Esophagus muscularis mucosa (tissue), 4 donors: ENCODE results near the gene CHAD. TPM values are rescaled to one million over a fixed set of nuclear protein-coding genes. Genes with fewer than 3 reads are reported as not detected.

ENCODE experiments used
- DNase-seq: peaks from one replicate; pipeline ENCODE4 v3.0.0-alpha.2; 2017; ENCODE audit errors: extremely low spot score
- H3K27ac ChIP-seq, 4 donors: fragments of 200-600 bp; sonication (generic); replicated peaks in 1 of 4; 1 replicate in 3 of 4; 2 replicates in 1 of 4; pipeline ENCODE4 v1.5.1; 2016 to 2019; ENCODE audit warnings: mild to moderate bottlenecking in 1 of 4
- H3K27me3 ChIP-seq, 4 donors: fragments of 200-600 bp; sonication (generic); one replicate each; pipeline versions ENCODE4 v1.5.1 to v1.6.0; 2016 to 2019
- H3K36me3 ChIP-seq, 4 donors: fragments of 200-600 bp; sonication (generic); one replicate each; pipeline ENCODE4 v1.5.1; 2016 to 2019
- H3K4me1 ChIP-seq, 4 donors: fragments of 200-600 bp; sonication (generic); one replicate each; pipeline ENCODE4 v1.5.1; 2016 to 2019
- H3K4me3 ChIP-seq, 4 donors: fragments of 200-600 bp; sonication (generic); 1 replicate in 2 of 4; 2 replicates in 2 of 4; pipeline ENCODE4 v1.5.1; 2016 to 2019; ENCODE audit warnings: mild to moderate bottlenecking in 4 of 4, moderate library complexity in 1 of 4
- H3K9me3 ChIP-seq, 4 donors: fragments of 200-600 bp; sonication (generic); 1 replicate in 3 of 4; 2 replicates in 1 of 4; pipeline ENCODE4 v1.5.1; 2016 to 2019
- EP300 ChIP-seq: sonication (generic); formaldehyde crosslinking; IDR thresholded peaks from one replicate; pipeline ENCODE4 v1.6.1; 2017; ENCODE audit warnings: antibody characterized with exemption
- POLR2A ChIP-seq: fragments of 450-650 bp; IDR thresholded peaks from one replicate; pipeline ENCODE4 v1.6.1; 2017; ENCODE audit warnings: antibody characterized with exemption, moderate library complexity, mild to moderate bottlenecking, low read depth
- POLR2AphosphoS5 ChIP-seq, 2 donors: sonication (generic); formaldehyde crosslinking; IDR thresholded peaks; one replicate each; pipeline ENCODE4 v1.6.1; 2017; ENCODE audit warnings: antibody characterized with exemption in 2 of 2
- WGBS: methylation state at CpG from one replicate; pipeline ENCODE4 v1.1.5; 2018; 5-methylcytosine and 5-hydroxymethylcytosine counted together
- intact Hi-C: fragments of 100-400 bp; cut with DNase I; formaldehyde crosslinking; loops from one replicate; pipeline ENCODE4 v1.15.1; 2023
- total RNA-seq, 4 donors: library from RNA; depleted of rRNA; stranded (reverse); fragments of >200 nt; gene quantifications; one replicate each; pipeline versions ENCODE4 v1.1.0 to v1.2.1, GENCODE V29; 2016
- TF ChIP-seq, protein P1 (sequence below), 3 experiments: fragments of 200-600 bp in 2 of 3; fragments of 450-650 bp in 1 of 3; sonication (generic) in 2 of 3; IDR thresholded peaks; one replicate each; pipeline ENCODE4 v1.5.1; 2017 to 2019; ENCODE audit warnings: antibody characterized with exemption in 3 of 3, mild to moderate bottlenecking in 2 of 3, moderate library complexity in 1 of 3

Gene CHAD
- total RNA-seq, 4 donors from 2014 or later = not detected

DNA sequence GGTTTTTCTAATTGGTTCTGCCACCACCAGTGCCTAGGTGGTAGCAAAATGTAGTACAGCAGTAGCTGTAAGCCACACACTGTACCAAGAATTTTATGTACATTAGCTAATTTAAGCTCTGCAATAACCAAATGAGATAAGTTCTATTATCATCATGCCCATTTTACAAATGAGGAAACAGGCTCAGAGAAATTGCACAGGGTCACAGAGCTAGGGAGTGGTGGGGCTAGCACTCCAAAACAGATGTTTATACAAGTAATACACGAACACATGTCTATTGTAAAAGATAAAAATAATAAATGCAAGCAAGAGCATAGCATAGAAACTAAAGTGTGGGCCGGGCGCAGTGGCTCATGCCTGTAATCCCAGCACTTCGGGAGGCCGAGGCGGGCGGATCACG, 23.5 kb upstream of the CHAD start:
- TF ChIP-seq EP300 (no peak), POLR2A (no peak), POLR2AphosphoS5 (IDR thresholded peaks at IDR 0.05) (no peak)
- TF ChIP-seq, protein P1, sequence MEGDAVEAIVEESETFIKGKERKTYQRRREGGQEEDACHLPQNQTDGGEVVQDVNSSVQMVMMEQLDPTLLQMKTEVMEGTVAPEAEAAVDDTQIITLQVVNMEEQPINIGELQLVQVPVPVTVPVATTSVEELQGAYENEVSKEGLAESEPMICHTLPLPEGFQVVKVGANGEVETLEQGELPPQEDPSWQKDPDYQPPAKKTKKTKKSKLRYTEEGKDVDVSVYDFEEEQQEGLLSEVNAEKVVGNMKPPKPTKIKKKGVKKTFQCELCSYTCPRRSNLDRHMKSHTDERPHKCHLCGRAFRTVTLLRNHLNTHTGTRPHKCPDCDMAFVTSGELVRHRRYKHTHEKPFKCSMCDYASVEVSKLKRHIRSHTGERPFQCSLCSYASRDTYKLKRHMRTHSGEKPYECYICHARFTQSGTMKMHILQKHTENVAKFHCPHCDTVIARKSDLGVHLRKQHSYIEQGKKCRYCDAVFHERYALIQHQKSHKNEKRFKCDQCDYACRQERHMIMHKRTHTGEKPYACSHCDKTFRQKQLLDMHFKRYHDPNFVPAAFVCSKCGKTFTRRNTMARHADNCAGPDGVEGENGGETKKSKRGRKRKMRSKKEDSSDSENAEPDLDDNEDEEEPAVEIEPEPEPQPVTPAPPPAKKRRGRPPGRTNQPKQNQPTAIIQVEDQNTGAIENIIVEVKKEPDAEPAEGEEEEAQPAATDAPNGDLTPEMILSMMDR (IDR thresholded peaks at IDR 0.05) = no peak
- Histone ChIP-seq H3K4me3 (no peak overlapping the region), H3K4me1 (no peaks in the 10 kb centered on the region), H3K27me3 (no peaks in the 10 kb centered on the region), H3K9me3 (no peaks in the 10 kb centered on the region), H3K36me3 (peaks cover 0 to 9% (median 3%) of the 10 kb centered on the region in 4 donors), H3K27ac (no peak overlapping the region)
- intact Hi-C loops = no loop called here
- DNase-seq = no peak
- 90% methylated on average over 8 of the region's 8 CpGs for WGBS

DNA sequence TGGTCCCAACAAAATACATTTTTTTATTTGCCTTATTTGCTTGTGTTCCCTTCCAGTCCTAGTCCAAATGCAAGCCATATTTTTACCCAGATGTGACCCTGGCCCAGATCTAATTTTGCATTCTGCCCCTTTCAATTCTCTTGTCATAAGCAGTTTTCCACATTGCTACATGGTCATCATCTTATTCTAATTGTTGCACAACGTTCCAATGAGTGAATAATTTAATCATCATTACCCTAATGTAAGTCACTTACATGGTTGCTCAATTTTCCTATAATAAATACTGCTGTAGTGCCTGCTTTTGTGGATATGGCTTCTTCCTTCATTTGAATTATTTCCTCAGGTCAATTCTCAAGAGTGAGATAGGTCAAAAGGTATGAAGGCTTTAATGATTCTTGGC, 22.8 kb upstream of the CHAD start:
- 69% methylated on average over 1 of the region's 1 CpG for WGBS
- Histone ChIP-seq H3K27me3 (no peaks in the 10 kb centered on the region), H3K27ac (no peak overlapping the region), H3K4me1 (no peaks in the 10 kb centered on the region), H3K4me3 (no peak overlapping the region), H3K36me3 (peaks cover 0 to 15% (median 9%) of the 10 kb centered on the region in 4 donors), H3K9me3 (no peaks in the 10 kb centered on the region)
- intact Hi-C loops = no loop called here
- TF ChIP-seq, protein P1 (IDR thresholded peaks at IDR 0.05) = no peak
- TF ChIP-seq POLR2AphosphoS5 (IDR thresholded peaks at IDR 0.05) (no peak), POLR2A (no peak), EP300 (no peak)
- DNase-seq = no peak

DNA sequence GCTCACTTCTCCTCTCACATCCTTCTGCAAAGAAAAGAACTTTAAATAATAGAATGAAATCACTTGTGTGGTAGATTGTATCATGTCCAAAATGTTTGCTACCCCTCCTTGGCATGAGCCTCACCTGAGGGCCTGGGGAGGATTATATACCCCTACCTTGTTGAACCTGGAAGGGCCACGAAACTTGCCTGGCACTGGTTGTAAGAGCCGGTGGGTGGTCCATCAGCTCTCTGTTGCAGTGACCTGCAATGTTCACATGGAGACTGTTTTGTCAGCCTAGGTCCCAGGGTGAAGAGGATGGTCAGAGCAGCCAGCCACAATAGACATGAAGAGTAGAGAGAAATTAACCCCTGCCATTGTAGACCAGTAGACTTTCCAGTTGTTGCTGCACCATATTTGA, 20.2 kb upstream of the CHAD start:
- Histone ChIP-seq H3K27ac (no peak overlapping the region), H3K27me3 (no peaks in the 10 kb centered on the region), H3K4me3 (no peak overlapping the region), H3K9me3 (no peaks in the 10 kb centered on the region), H3K4me1 (no peaks in the 10 kb centered on the region), H3K36me3 (peaks cover 12 to 41% (median 33%) of the 10 kb centered on the region in 4 donors)
- DNase-seq = no peak
- 93% methylated on average over 2 of the region's 2 CpGs for WGBS
- TF ChIP-seq, protein P1 (IDR thresholded peaks at IDR 0.05) = no peak
- TF ChIP-seq POLR2AphosphoS5 (IDR thresholded peaks at IDR 0.05) (no peak), EP300 (no peak), POLR2A (no peak)
- intact Hi-C loops = loop anchor here (10.0 kb wide), 1 partner anchor 356 kb away; no protein-coding TSS in a partner anchor

DNA sequence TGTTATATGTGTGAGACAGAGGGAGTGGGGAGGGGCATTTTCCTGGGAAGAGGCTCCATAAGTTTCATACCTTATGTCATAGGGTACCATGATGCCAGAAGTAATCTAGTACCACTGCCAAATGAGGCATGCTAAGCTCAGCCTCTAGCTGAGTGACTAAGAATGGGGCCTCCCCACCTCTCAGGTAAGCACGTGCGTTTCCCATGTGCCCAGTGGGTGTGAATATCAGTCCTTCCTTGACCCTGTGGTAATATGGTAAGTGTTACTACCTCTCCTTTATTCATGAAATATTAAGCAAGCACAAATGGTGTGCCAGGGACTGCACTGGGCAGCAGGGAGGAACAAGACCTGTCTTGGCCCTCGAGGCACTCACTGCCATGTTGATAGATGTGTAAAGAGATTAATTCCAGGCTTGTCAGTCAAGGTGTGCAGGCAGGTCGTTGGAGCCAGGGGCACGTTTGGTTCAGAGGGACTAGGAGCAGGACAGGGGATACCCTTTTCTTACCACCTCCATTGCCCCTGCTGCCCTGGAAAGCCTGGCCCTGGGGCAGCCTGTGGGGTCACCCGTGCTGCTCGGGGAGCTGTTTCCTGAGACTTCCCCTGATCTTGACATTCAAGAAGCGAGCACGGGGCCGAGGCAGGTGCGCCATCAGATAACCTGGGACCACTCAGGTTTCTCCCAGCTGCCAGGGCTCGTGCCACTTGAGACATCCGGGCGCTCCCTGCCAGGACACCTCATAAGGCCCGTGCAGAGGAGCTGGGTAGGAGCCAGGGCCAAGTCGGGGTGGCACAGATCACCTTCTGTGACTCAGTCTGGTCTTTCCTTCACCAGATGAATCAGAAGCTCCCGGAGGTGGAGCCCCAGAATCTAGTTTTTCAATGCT, 18.8 kb upstream of the CHAD start:
- 91% methylated on average over 7 of the region's 17 CpGs for WGBS
- no peaks in the 10 kb centered on the region for H3K27me3 ChIP-seq
- H3K27ac ChIP-seq = no peak overlapping the region
- peaks cover 12 to 48% (median 41%) of the 10 kb centered on the region in 4 donors for H3K36me3 ChIP-seq
- DNase-seq = no peak
- H3K4me1 ChIP-seq = peaks cover 9 to 11% (median 10%) of the 10 kb centered on the region in 4 donors
- intact Hi-C loops = loop anchor here (10.0 kb wide), 1 partner anchor 357 kb away; no protein-coding TSS in a partner anchor
- no peak overlapping the region for H3K4me3 ChIP-seq
- H3K9me3 ChIP-seq = no peaks in the 10 kb centered on the region
- TF ChIP-seq EP300 = no peak
- TF ChIP-seq, protein P1 (IDR thresholded peaks at IDR 0.05) = no peak
- no peak for TF ChIP-seq POLR2AphosphoS5 (IDR thresholded peaks at IDR 0.05)
- no peak for TF ChIP-seq POLR2A
